CD4-positive, alpha-beta T cell treated with Interleukin-2 at 100 ng/mL for 4 hours (primary cell): ENCODE measurements around the gene TMEM270.
"Not testable (repeated sequence)": the region's sequence is repeated elsewhere in the genome, so short reads cannot be mapped to it uniquely, and the experiment has no call there.

ENCODE experiments used
- DNase-seq: peaks from one replicate; pipeline ENCODE4 v3.0.0-alpha.2; 2020; ENCODE audit warnings: low spot score

Gene TMEM270

GRCh38 chr7:73860859-73861258, at the start of gene TMEM270:
TMEM270 (plus strand) TSS chr7:73861159; CDS start chr7:73861195, 36 bp downstream.
- no peak for DNase-seq

DNA sequence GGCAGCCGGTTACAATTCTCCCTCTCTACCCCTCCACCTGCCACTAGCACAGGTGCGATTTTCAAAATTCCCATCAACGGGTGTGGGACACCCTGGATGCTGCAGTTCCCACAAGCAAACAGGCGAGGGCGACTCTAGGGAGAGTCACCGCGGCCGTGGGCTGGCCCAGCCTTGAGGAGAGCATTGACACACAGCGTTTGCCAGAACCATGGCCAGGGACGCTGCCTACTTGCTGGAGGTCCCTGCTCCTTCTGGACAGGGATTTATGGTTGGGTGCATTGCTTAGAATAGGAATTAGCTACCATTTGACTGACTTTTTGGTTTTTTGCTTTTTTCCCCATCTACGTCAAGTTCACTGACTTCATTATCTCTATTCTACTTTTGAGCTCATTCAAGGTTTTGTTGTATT, 49.2 kb upstream of the TMEM270 start:
- DNase-seq: peak; percentile 54

- no peak for DNase-seq
These were observed 48.0 kb upstream of the TMEM270 start for GRCh38 chr7:73812996-73813395.

DNA sequence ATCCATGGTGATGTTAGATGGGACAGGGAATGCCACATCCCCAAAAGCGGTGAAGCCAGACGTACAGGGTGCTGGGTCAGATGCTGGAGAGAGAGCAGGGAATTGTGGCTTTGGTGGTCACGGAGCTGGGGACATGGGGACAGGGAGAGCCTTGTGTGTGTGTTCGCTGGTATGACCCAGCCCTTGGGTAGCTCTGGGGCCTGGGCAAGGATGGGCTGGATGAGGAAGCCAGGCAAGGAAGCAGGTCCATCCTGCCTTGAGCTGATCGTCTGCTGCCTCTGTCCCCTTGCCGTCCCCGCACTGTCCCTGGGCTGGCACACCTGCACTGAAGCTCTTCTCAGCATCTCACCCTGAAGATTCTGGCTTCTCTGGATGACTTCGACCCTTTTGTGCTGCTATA, 45.5 kb upstream of the TMEM270 start:
- DNase-seq: no peak

DNA sequence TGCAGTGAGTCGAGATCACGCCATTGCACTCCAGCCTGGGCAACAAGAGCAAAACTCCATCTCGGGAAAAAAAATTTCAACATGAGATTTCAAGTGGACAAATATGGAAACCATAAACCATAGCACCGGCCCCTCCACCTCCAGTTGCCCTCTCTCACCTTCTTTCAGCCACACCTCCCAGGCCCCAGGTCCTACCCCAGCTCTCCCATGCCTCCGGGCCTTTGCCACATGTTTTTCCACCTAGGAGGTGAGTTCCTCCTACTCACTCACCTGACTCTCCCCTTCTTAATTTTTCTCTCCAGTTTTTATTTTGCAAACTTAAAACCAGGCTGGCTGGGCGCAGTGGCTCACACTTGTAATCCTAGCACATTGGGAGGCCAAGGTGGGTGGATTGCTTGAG, 43.8 kb upstream of the TMEM270 start:
- no peak for DNase-seq

- no peak for DNase-seq
These were observed 40.9 kb upstream of the TMEM270 start for GRCh38 chr7:73820013-73820412.

DNA sequence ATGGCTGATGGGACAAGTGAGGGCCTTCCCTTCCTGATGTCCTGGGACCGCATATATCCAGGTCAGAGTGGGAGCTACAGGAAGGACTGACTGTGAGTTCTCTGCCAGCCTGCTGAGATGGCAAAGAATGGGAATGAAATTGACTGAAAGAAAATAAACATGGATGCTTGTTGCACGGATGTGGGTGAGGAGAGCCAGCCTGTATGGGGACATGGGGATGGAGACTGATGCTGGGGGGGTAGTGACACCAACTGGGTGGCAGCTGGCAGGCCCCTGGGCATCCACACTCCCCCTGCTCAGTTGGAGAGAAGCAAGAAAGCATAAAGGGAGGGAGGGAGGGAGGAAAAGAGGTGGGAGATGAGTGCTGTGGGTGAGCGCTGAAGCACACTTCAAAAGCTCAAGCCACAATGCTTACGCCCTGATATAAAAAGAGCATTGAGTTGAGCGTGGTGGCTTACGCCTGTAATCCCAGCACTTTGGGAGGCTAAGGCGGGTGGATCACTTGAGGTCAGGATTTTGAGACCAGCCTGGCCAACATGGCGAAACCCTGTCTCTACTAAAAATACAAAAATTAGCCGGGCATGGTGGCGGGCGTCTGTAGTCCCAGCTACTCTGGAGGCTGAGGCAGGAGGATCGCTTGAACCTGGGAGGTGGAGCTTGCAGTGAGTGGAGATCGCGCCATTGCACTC, 39.2 kb upstream of the TMEM270 start:
- DNase-seq: not testable (repeated sequence)

DNA sequence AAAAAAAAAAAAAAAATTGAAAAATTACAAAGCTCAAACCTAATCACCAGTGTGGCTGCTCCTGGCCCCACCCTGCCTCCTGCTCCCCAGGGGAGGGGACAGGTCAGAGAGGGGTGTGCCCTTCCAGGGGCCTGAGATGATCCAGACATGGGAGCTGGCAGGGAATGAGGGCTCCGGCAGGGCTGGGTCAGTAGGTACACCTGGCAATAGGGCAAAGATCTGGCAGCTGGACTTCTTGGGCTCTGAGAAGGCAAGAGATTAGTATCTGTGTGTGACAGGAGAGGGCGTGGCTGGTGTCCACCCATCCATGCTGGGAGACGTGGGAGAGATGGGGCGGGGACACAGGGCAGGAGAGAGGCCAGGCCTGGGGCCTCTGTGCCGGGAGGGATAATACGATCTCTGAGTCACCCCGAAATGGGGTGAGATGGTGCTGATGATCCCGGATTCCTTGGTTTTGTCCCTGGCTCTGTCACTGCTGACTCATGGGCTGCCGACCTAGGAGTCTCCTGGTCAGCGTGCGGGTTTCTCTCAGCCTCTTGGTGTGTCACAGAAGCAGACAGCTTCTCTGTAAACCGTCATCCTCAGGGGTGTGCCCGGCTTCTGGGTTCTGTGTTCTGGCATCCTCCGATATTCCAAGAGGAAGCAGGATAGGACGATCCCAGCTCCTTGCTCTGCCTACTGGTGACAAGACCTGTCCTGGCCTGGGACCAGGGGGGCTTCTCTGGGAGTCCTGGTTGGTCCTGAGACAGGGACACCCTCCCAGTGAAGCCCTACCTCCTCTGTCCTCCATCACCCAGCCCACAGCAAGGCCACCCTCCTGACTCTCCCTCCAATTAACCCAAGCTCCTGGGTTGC, 38.4 kb upstream of the TMEM270 start:
- DNase-seq: no peak

DNA sequence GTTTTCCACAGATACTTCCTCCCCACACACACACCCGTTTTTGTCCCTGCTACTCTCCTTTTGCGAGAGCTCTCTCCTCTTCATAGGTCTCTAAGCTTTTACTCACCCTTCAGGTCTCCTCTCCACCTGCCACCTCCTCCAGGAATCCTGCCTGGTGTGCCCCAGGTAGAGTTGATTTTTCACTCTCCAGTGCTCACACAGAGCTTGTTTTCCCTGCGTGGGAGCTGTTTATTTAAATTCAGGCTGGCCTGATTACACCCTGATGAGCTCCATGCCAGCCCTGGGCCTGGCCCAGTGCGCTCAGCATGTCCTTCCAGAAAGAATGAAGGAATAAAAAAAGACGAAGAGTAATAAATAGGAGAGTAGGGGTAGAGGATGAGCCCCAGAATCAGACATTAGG, 37.7 kb upstream of the TMEM270 start:
- DNase-seq: no peak

DNA sequence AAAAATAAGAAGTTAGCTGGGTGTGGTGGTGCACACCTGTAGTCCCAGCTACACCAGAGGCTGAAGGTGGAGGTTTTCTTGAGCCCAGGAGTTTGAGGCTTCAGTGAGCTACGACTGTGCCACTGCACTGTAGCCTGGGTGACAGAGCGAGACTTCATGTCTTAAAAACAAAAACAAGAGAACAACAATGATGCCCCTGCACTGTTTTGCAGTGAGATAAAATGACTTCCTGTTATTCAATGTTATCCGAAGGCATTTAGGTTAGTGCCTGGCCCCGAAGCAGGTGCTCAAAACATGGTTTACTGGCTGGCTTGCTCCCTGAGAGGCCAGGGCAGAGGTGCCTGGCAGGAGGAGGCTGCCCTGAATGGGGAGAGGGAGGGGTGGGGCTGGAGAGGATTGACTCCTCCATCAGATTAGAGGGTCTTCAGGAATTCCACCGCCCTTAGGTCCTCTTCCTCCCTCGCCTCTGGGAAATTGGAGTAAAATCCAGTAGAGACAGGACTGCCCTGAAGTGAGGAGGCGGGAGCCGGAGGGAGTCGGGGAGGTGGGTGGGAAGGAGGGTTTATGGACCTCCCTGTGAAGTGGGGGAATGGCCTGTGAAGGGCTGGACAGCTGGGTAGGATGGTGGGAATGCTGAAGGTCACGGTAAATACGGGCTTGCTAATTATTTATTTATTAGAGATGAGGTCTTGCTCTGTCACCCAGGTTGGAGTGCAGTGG, 36.9 kb upstream of the TMEM270 start:
- DNase-seq: no peak

DNA sequence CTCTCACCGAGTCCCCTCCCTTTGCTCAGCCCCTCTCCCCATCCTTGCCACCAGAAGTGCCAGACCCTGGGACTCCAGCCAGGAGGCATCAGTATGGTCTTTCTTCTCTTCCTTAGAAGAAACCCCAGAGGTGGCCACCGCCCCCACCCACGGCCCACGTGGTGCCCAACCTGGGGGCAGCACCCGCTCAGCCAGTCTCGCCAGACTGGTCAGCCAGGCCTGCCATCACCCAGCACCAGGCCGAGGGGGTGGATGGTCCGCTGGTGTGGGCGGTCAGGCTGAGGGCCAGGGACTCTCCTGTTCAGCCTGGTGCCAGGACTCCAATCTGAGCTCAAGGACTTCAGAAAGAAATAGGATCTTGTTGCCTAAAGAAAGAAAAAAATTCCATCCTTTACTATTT, 36.0 kb upstream of the TMEM270 start:
- no peak for DNase-seq

DNA sequence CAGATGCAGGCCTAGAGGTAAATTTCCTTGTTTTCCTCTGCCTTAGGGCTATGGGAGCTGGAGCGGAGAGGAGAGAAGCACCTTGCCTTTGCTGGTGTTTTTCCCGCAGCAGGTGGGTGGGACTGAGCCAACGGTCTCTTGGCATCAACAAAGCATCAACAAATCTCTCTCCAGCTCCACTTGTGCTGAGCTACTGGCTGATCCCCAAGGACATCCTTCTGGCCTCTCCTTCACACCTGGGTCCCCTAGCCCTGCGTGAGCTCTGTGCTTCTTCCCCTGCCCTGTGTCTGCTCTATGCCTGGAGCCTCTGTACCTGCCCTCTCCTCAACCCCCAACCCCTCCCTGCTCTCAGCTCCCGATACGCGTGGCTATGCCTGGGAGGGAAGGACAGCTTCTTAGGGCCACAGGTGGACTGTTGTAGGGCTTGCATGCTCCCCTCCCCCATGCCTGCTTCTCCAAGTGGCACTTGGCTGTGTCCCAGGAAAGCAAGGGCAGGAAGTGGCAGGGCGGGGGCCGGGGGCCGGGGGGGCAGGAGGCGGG, 33.3 kb upstream of the TMEM270 start:
- DNase-seq: no peak

DNA sequence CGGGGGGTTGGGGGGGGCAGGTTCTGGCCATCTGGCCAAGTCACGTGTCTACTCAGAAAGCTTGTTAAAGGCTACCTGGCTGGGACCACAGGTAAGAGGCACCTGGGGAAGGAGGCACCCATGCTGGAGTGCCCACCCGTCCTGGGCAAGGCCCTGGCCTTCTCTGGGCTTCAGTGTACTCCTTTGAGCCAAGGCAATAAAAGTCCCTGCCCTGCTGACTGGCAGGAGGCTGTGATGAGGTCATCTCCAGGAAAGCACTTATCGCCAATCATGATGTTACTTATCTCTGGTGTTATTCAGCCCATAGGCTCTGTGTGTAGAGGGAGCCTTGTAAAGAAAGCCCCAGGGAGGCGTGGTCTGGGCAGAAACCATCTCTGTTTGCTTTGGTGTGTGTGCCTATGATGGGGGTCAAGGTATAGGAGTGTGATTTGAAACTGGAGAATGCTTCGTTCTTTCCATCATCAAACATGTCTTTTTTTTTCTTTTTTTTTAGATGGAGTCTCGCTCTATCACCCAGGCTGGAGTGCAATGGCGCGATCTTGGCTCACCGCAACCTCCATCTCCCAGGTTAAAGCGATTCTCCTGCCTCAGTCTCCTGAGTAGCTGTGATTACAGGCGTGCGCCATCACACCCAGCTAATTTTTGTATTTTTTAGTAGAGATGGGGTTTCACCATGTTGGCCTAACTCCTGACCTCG, 32.7 kb upstream of the TMEM270 start:
- DNase-seq: peak; percentile 21

DNA sequence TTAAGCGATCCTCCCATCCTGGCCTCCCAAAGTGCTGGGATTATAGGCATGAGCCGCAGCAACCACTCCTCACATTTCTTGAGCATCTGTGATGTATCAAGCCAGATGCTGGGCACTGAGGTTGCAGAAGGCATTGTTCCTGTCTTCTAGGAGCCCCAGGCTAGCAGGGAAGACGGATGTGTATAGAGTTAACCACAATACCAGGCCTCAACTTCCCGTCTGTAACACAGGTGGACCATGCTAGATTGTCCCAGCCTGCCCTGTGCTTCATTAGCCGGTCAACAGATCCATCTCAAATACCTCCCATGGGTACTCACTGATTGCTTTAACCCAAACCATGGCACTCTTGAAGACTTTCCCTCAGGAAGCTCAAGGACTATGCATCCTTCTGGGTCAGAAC, 32.0 kb upstream of the TMEM270 start:
- DNase-seq: no peak

DNA sequence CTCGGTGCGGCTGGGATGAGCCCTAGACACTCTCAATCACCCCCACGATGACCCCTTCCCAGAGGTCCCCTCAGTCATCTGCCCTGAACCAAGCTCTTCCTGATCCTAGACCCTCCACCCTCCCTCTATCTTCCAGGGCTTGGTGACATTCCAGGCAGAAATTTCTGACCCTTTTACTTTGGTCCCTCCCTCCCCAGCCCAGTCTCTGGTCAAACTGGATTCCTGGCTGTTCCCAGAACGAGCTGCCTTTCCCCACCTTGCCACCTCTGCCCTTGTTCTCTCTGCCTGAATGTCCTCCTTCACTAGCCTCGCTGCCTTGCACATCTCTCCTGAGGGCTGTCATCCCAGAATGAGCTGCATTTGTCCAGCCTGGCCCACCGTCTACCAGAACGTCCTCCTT, 31.5 kb upstream of the TMEM270 start:
- no peak for DNase-seq

DNA sequence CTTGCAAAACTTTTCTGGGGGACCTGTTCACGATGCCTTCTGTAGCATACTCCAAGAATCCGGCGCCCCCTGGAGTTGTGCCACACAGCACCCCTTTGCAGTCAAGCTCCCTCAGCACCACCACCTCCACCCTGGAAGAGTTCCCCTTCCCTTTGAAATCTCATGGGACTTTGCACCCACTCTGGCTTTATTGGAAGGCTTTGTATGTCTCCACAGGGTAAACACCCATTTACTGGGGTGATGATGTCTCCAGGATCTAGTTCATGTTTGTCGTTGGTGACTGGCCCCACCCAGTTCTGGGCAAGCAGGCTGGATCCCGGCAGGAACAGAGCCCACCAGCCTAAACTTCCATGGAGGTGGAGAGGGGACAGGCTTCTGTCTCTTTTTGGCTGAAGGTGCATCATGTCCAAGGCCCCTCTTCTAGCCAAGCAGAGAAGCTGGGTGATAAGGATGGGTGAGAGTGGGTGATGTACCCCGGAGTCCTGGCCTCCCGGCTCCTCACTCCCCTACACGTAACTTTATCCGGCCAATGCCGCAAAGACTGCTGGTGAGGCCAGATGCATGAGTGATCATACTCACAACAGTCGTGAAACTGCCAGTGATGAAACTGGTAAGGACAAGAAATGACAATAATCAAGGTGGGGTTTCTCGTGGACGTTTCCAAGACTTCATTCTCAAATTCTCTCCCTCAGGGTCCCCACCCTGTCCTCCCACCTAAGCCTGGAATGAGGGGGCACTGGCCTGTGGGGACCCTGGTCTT, 30.9 kb upstream of the TMEM270 start:
- no peak for DNase-seq

DNA sequence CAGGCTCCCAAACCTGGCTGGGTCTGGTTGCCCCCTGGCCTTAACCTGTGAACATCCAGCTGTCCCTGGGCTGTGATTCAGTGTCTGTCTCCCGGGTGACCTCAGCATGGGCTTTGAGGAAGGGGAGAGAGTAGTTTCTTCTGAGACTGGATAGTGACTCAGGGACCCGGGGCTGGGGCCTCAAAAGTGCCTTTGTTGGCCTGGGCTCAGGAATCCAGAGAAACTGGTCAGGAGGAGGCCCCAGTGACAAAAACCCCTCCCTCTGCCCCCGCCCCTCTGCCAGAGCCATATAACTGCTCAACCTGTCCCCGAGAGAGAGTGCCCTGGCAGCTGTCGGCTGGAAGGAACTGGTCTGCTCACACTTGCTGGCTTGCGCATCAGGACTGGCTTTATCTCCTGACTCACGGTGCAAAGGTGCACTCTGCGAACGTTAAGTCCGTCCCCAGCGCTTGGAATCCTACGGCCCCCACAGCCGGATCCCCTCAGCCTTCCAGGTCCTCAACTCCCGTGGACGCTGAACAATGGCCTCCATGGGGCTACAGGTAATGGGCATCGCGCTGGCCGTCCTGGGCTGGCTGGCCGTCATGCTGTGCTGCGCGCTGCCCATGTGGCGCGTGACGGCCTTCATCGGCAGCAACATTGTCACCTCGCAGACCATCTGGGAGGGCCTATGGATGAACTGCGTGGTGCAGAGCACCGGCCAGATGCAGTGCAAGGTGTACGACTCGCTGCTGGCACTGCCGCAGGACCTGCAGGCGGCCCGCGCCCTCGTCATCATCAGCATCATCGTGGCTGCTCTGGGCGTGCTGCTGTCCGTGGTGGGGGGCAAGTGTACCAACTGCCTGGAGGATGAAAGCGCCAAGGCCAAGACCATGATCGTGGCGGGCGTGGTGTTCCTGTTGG, 30.0 kb upstream of the TMEM270 start, which contains the start of gene CLDN4:
CLDN4 (plus strand) TSS at position 316 of the 903 bp plus-strand sequence; CDS start at position 522, 206 bp downstream.
- no peak for DNase-seq

- no peak for DNase-seq
These were observed 29.4 kb upstream of the TMEM270 start for GRCh38 chr7:73831584-73831833.

DNA sequence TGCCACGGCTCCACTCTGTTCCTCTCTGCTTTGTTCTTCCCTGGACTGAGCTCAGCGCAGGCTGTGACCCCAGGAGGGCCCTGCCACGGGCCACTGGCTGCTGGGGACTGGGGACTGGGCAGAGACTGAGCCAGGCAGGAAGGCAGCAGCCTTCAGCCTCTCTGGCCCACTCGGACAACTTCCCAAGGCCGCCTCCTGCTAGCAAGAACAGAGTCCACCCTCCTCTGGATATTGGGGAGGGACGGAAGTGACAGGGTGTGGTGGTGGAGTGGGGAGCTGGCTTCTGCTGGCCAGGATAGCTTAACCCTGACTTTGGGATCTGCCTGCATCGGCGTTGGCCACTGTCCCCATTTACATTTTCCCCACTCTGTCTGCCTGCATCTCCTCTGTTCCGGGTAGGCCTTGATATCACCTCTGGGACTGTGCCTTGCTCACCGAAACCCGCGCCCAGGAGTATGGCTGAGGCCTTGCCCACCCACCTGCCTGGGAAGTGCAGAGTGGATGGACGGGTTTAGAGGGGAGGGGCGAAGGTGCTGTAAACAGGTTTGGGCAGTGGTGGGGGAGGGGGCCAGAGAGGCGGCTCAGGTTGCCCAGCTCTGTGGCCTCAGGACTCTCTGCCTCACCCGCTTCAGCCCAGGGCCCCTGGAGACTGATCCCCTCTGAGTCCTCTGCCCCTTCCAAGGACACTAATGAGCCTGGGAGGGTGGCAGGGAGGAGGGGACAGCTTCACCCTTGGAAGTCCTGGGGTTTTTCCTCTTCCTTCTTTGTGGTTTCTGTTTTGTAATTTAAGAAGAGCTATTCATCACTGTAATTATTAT, 28.9 kb upstream of the TMEM270 start:
- no peak for DNase-seq
